Liver (tissue), 3 donors: ENCODE data around the gene MAPRE3.

Experiments used
- CTCF ChIP-seq: fragments of 150-350 bp; IDR thresholded peaks from 2 replicates; pipeline ENCODE4 v1.5.1; 2017; ENCODE audit warnings: improper control_type of control experiment, low read depth, low read length; ENCODE audit not compliant: missing input control
- EGR1 ChIP-seq, 2 donors: IDR thresholded peaks; 2 replicates each; pipeline ENCODE4 v1.6.1; 2016 to 2018; ENCODE audit warnings: antibody characterized with exemption in 2 of 2, low read depth in 2 of 2
- FOXA2 ChIP-seq: IDR thresholded peaks from 2 replicates; pipeline ENCODE4 v1.6.1; 2016; ENCODE audit warnings: antibody characterized with exemption
- HNF4G ChIP-seq: IDR thresholded peaks from 2 replicates; pipeline ENCODE4 v1.6.1; 2016; ENCODE audit warnings: antibody characterized with exemption
- NR2F2 ChIP-seq: IDR thresholded peaks from 2 replicates; pipeline ENCODE4 v1.6.1; 2016; ENCODE audit warnings: antibody characterized with exemption
- RAD21 ChIP-seq, 2 donors: IDR thresholded peaks; 2 replicates each; pipeline ENCODE4 v1.6.1; 2016; ENCODE audit warnings: antibody characterized with exemption in 2 of 2, mild to moderate bottlenecking in 2 of 2
- RXRA ChIP-seq, 2 donors: IDR thresholded peaks; 2 replicates each; pipeline ENCODE4 v1.6.1; 2017 to 2018; ENCODE audit warnings: antibody characterized with exemption in 2 of 2, mild to moderate bottlenecking in 1 of 2
- TAF1 ChIP-seq: conservative IDR thresholded peaks from 2 replicates; pipeline ENCODE4 v1.6.1; 2016; ENCODE audit warnings: antibody characterized with exemption, mild to moderate bottlenecking
- TF ChIP-seq, protein P1 (sequence below): IDR thresholded peaks from 2 replicates; pipeline ENCODE4 v1.6.1; 2016; ENCODE audit warnings: antibody characterized with exemption, mild to moderate bottlenecking
- TF ChIP-seq, protein P2 (sequence below): IDR thresholded peaks from 2 replicates; pipeline ENCODE4 v1.6.1; 2016; ENCODE audit warnings: antibody characterized with exemption
- donor health status: healthy.
- donor health status: healthy.

DNA sequence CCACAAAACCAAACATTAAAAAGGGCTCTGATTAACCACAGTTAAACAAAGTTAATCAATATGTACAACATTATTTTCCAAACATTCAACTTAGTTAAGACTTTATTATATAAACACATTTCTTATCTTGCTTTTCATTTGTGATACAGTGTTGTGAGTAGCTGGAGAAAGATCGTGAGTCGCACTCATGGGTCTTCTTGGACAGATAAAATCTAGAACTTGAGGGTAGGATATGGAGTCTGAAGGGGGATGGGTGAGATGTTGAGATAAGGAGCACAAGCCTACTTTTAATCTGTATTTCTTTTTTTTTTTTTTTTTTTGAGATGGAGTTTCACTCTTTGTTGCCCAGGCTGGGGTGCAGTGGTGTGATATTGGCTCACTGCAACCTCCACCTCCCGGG is 39.7 kb downstream of the MAPRE3 start:
- TF ChIP-seq CTCF (no peak), RAD21 (IDR thresholded peaks at IDR 0.05) (no peak), RXRA (IDR thresholded peaks at IDR 0.05) (no peak), FOXA2 (no peak), TAF1 (no peak), EGR1 (IDR thresholded peaks at IDR 0.05; ENCODE audit: low read depth in 2 of 2) (no peak), NR2F2 (no peak), HNF4G (no peak)
- TF ChIP-seq, protein P1, sequence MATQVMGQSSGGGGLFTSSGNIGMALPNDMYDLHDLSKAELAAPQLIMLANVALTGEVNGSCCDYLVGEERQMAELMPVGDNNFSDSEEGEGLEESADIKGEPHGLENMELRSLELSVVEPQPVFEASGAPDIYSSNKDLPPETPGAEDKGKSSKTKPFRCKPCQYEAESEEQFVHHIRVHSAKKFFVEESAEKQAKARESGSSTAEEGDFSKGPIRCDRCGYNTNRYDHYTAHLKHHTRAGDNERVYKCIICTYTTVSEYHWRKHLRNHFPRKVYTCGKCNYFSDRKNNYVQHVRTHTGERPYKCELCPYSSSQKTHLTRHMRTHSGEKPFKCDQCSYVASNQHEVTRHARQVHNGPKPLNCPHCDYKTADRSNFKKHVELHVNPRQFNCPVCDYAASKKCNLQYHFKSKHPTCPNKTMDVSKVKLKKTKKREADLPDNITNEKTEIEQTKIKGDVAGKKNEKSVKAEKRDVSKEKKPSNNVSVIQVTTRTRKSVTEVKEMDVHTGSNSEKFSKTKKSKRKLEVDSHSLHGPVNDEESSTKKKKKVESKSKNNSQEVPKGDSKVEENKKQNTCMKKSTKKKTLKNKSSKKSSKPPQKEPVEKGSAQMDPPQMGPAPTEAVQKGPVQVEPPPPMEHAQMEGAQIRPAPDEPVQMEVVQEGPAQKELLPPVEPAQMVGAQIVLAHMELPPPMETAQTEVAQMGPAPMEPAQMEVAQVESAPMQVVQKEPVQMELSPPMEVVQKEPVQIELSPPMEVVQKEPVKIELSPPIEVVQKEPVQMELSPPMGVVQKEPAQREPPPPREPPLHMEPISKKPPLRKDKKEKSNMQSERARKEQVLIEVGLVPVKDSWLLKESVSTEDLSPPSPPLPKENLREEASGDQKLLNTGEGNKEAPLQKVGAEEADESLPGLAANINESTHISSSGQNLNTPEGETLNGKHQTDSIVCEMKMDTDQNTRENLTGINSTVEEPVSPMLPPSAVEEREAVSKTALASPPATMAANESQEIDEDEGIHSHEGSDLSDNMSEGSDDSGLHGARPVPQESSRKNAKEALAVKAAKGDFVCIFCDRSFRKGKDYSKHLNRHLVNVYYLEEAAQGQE, result no peak
- TF ChIP-seq, protein P2, sequence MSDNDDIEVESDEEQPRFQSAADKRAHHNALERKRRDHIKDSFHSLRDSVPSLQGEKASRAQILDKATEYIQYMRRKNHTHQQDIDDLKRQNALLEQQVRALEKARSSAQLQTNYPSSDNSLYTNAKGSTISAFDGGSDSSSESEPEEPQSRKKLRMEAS, result no peak
